ENCODE results near the gene GCHFR.

GCHFR gene

GRCh38 chr15:40766194-40766815 is 2.4 kb downstream of the GCHFR start:
- H3K4me3 Mint-ChIP-seq = no peak overlapping the region
- H3K9me3 Mint-ChIP-seq = no peaks in the 10 kb centered on the region
- ATAC-seq (replicated peaks) (no peak), DNase-seq (no peak)
- peaks cover 13 to 14% of the 10 kb centered on the region in 2 donors for H3K36me3 Mint-ChIP-seq
- peaks cover 50 to 72% of the 10 kb centered on the region in 2 donors for H3K4me1 Mint-ChIP-seq
- no peaks in the 10 kb centered on the region for H3K27me3 Mint-ChIP-seq
- no peak overlapping the region for H3K27ac Mint-ChIP-seq

DNA sequence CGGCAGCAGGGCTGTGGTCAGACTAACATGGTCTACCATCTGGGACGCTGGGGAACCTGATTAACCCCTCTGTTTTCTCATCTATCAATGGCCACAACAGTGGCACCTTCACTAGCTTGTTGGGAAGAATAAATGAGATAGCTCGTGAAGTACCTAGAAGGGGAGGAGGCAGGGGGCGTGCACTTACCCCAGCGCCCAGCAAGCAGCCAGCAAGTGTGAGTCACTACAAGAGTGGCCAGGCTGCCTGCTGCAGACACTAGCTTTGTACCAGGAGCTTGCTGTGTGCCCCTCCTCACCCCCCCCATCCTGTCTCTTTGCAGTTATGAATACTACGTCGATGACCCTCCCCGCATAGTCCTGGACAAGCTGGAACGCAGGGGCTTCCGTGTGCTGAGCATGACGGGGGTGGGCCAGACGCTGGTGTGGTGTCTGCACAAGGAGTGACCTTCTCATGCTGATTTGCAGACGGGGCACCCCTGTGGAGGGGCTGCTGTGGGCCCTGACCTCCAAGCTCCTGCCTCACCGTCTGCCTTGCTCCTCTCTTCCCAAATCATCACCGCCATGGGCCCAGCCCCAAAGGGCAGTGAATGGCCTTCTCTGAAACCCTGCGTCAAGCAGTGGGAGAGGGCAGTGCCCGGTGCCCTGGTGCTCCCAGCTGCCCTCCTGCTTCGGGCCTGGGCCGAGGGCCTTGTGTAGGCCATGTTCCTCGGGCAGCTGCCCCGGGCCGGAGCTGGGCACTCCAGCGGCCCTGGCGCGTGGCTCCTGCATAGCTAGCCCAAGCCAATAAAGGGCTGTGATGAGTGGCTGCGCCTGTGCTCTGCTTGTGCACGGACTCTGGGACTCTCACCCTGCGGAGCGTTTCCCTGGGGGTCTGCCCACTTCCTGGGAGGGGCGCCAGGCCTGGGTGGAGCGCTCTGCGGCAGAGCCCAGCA is 3.3 kb downstream of the GCHFR start:
- H3K4me1 Mint-ChIP-seq = peaks cover 53 to 81% of the 10 kb centered on the region in 2 donors
- peaks cover 19% of the 10 kb centered on the region in 2 donors for H3K36me3 Mint-ChIP-seq

DNA sequence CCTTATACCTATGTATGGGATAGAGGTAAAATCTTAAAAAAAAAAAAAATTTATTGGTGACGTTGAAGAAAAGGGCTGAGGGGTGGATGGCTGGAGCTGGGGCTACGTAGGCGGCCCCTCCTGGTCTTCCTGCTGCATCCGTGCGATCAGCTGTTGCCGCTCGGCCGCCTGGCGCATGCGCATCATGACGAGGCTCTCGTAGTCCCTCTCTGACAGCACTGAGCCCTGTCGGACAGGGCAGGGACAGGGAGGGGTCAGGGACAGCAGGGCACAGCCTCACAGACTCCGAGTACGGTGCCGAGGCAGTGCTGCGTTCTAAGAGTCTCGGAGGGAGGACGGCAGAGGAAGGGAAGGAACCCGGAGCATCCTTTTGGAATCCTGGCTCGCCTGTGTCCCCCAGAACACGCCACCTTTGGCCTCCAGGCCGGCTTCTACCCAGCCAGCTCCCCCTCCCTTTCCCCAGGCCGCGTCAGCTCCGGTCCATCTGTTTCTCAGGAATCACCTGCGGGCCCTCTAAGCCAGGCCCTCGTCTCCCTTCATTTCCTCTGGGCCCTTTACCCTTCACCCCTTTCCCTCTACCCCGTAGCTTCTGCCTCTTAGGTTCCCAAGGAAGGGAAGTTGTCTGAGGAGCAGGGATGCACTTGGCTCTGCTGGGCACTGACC is 4.1 kb downstream of the GCHFR start:
- no peak for ATAC-seq (replicated peaks)
- no peaks in the 10 kb centered on the region for H3K9me3 Mint-ChIP-seq
- no peaks in the 10 kb centered on the region for H3K27me3 Mint-ChIP-seq
- peak overlapping the region; percentile 96 for H3K27ac Mint-ChIP-seq
- no peak overlapping the region for H3K4me3 Mint-ChIP-seq
- peaks cover 57 to 85% of the 10 kb centered on the region in 2 donors for H3K4me1 Mint-ChIP-seq
- DNase-seq = no peak
- peaks cover 23% of the 10 kb centered on the region in 2 donors for H3K36me3 Mint-ChIP-seq

More for the DNA sequence above, 3.3 kb downstream of the GCHFR start:
- Mint-ChIP-seq H3K9me3 (no peaks in the 10 kb centered on the region), H3K27me3 (no peaks in the 10 kb centered on the region), H3K4me3 (no peak overlapping the region), H3K27ac (no peak overlapping the region)
- DNase-seq (no peak), ATAC-seq (replicated peaks) (no peak)

GRCh38 chr15:40768521-40769273 is 4.8 kb downstream of the GCHFR start:
- Mint-ChIP-seq H3K27ac (peak overlapping the region; percentile 96), H3K9me3 (no peaks in the 10 kb centered on the region), H3K36me3 (peaks cover 27 to 30% of the 10 kb centered on the region in 2 donors), H3K4me1 (peaks cover 55 to 81% of the 10 kb centered on the region in 2 donors), H3K27me3 (no peaks in the 10 kb centered on the region), H3K4me3 (peak overlapping the region; percentile 79 to 80)
- DNase-seq (peak; percentile 30), ATAC-seq (replicated peaks) (peak; percentile 28 to 33)

GRCh38 chr15:40769274-40770146 is 5.6 kb downstream of the GCHFR start, which contains the start of gene C15orf62:
C15orf62 (plus strand) TSS chr15:40769980; CDS start chr15:40770496, 516 bp downstream.
- DNase-seq = peak; percentile 90

GRCh38 chr15:40770147-40770721 is 6.4 kb downstream of the GCHFR start:
- Mint-ChIP-seq H3K4me1 (peaks cover 50 to 66% of the 10 kb centered on the region in 2 donors), H3K36me3 (peaks cover 36 to 42% of the 10 kb centered on the region in 2 donors), H3K9me3 (no peaks in the 10 kb centered on the region), H3K4me3 (peak overlapping the region; percentile 79 to 80), H3K27me3 (no peaks in the 10 kb centered on the region), H3K27ac (peak overlapping the region; percentile 96)
- peak; percentile 23 to 33 for ATAC-seq (replicated peaks)
- peak; percentile 27 for DNase-seq

More at GRCh38 chr15:40769274-40770146, 5.6 kb downstream of the GCHFR start, which contains the start of gene C15orf62:
- H3K27me3 Mint-ChIP-seq = no peaks in the 10 kb centered on the region
- peak; percentile 81 to 85 for ATAC-seq (replicated peaks)
- no peaks in the 10 kb centered on the region for H3K9me3 Mint-ChIP-seq
- peaks cover 51 to 73% of the 10 kb centered on the region in 2 donors for H3K4me1 Mint-ChIP-seq
- H3K36me3 Mint-ChIP-seq = peaks cover 31 to 37% of the 10 kb centered on the region in 2 donors
- H3K4me3 Mint-ChIP-seq = peak within 1 kb of the TSS; percentile 79 to 80
- H3K27ac Mint-ChIP-seq = peak within 1 kb of the TSS; percentile 96

DNA sequence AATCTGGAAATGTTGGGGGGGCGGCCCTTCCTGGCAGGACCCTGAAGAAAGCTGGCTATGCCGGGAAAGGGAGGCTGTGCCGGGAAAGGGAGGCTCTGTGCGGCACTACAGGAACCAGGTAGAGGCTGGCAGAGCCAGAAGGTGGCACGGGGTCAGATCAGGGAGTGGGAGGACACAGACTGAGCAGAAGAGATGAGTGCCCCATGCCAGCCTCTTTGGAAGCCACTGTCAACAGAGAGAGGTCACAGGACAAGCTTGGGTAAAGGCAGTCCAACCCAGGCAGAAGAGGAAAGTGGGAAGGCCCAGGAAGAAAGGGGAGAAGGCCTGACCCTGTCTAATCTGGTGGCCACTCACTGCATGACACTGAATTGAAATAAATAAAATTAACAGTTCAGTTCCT is 7.4 kb downstream of the GCHFR start:
- peak overlapping the region; percentile 75 for H3K27ac Mint-ChIP-seq
- peaks cover 43 to 56% of the 10 kb centered on the region in 2 donors for H3K4me1 Mint-ChIP-seq
- H3K36me3 Mint-ChIP-seq = peaks cover 42 to 49% of the 10 kb centered on the region in 2 donors
- no peaks in the 10 kb centered on the region for H3K27me3 Mint-ChIP-seq
- H3K9me3 Mint-ChIP-seq = no peaks in the 10 kb centered on the region
- H3K4me3 Mint-ChIP-seq = no peak overlapping the region
- DNase-seq = no peak
- no peak for ATAC-seq (replicated peaks)

DNA sequence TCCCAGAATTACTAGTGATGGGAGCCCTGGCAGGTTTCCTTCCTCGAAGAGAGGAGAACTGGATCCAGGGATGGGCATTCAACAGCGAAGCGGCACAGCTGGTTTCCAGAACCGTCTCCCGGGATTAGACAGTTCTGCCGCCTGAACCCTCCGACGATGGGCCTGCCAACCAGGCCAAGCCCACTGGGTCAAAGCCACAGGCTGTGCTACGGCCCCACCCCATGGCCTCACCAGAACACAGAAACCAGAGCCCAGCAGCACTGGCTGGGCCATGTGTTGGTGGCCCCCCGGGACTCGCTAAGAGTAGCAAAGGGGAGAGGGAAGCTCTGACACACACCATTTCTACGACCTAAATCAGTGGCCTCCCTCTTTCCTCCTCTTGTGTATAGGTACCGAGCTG is 8.1 kb downstream of the GCHFR start:
- Mint-ChIP-seq H3K4me3 (no peak overlapping the region), H3K36me3 (peaks cover 42 to 57% of the 10 kb centered on the region in 2 donors), H3K27me3 (no peaks in the 10 kb centered on the region), H3K27ac (no peak overlapping the region), H3K9me3 (no peaks in the 10 kb centered on the region), H3K4me1 (peaks cover 41 to 53% of the 10 kb centered on the region in 2 donors)
- ATAC-seq (replicated peaks) (no peak), DNase-seq (no peak)

DNA sequence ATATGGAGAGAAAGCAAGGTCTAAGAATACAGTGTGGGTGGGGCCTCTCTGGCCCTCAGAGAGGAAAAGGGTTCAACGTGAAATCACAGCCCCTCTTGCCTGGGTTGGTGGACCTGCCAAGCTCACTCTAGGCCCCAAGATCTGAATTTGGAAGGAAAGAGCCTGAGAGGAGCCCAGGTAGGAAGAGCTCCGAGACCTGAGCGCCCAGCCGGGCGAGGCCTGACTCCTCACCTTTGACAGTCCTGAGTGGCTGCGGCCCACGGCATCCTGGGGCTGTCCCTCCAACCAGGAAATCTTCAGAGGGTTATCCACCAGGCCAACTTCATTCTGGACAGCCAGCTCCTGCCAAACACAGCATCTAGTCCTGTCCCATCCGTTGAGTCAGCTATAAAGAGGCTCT is 9.6 kb downstream of the GCHFR start:
- Mint-ChIP-seq H3K27ac (no peak overlapping the region), H3K27me3 (no peaks in the 10 kb centered on the region)
- ATAC-seq (replicated peaks) = no peak

DNA sequence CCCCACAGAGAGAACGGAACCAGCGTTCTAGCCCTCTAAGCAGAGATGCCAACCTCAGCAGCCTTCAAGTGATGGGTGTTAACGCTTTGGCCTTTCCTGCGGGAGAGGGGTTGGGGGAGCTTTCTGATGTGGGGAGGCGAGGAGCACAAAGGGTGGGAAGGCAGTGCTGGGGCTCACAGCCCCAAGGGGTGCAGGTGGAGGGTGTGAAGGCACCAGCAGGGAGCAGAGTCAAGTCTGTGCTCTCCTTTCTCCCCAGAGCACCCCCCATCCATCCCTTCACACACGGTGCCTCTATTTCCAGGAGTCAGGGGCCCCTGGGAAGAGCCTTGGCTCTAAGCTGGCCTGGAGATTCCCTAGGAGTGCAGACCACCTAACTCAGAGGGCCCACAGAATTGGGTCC is 10.0 kb downstream of the GCHFR start:
- Mint-ChIP-seq H3K4me3 (no peak overlapping the region), H3K27ac (no peak overlapping the region), H3K4me1 (peaks cover 33 to 44% of the 10 kb centered on the region in 2 donors), H3K27me3 (no peaks in the 10 kb centered on the region), H3K36me3 (peaks cover 43 to 56% of the 10 kb centered on the region in 2 donors), H3K9me3 (no peaks in the 10 kb centered on the region)
- DNase-seq (no peak), ATAC-seq (replicated peaks) (no peak)

More for the DNA sequence above, 9.6 kb downstream of the GCHFR start:
- H3K36me3 Mint-ChIP-seq = peaks cover 43 to 55% of the 10 kb centered on the region in 2 donors
- no peaks in the 10 kb centered on the region for H3K9me3 Mint-ChIP-seq
- peaks cover 37 to 48% of the 10 kb centered on the region in 2 donors for H3K4me1 Mint-ChIP-seq
- no peak overlapping the region for H3K4me3 Mint-ChIP-seq
- no peak for DNase-seq

- H3K36me3 Mint-ChIP-seq = peaks cover 43 to 60% of the 10 kb centered on the region in 2 donors
Measured at GRCh38 chr15:40775007-40775406, 11.1 kb downstream of the GCHFR start.

GRCh38 chr15:40775740-40776536 is 12.1 kb downstream of the GCHFR start:
- H3K27ac Mint-ChIP-seq = no peak overlapping the region
- peaks cover 14 to 23% of the 10 kb centered on the region in 2 donors for H3K4me1 Mint-ChIP-seq
- ATAC-seq (replicated peaks) = no peak
- peaks cover 41 to 58% of the 10 kb centered on the region in 2 donors for H3K36me3 Mint-ChIP-seq
- H3K9me3 Mint-ChIP-seq = no peaks in the 10 kb centered on the region
- DNase-seq = no peak
- no peak overlapping the region for H3K4me3 Mint-ChIP-seq
- no peaks in the 10 kb centered on the region for H3K27me3 Mint-ChIP-seq

More at GRCh38 chr15:40775007-40775406, 11.1 kb downstream of the GCHFR start:
- Mint-ChIP-seq H3K27ac (no peak overlapping the region), H3K27me3 (no peaks in the 10 kb centered on the region), H3K9me3 (no peaks in the 10 kb centered on the region), H3K4me3 (no peak overlapping the region), H3K4me1 (peaks cover 23 to 33% of the 10 kb centered on the region in 2 donors)
- no peak for ATAC-seq (replicated peaks)
- no peak for DNase-seq
